ENCODE data around the gene EPHB1. TPM values are rescaled to one million over a fixed set of nuclear protein-coding genes. Genes with fewer than 3 reads are reported as not detected.

The EPHB1 gene
- total RNA-seq, 4 donors from 2014 or later, result 0.30 to 5.3 (median 2.6) TPM

DNA sequence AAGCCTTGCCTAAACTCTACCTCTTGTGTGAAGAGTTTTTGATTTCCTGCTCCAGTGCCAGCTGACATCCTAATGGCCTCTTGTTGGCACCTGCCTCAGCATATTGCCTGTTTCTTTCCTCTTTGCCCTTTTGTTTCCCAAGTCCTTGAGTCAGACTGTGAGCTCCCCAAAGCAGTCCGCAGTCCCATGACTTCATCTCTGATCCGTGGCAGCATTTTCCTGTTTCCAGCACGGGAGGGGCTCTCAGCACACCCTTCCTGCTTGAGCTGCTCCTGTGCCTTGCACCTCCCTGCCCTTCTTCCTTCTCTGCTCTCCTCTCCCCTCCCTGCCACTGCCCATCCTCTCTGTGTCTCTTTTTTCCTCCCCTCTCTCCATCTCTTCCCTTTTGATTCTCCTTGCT is 179.6 kb downstream of the EPHB1 start:
- TF ChIP-seq POLR2A (IDR thresholded peaks at IDR 0.05) (no peak), EP300 (IDR thresholded peaks at IDR 0.05) (no peak)
- TF ChIP-seq, protein P1, sequence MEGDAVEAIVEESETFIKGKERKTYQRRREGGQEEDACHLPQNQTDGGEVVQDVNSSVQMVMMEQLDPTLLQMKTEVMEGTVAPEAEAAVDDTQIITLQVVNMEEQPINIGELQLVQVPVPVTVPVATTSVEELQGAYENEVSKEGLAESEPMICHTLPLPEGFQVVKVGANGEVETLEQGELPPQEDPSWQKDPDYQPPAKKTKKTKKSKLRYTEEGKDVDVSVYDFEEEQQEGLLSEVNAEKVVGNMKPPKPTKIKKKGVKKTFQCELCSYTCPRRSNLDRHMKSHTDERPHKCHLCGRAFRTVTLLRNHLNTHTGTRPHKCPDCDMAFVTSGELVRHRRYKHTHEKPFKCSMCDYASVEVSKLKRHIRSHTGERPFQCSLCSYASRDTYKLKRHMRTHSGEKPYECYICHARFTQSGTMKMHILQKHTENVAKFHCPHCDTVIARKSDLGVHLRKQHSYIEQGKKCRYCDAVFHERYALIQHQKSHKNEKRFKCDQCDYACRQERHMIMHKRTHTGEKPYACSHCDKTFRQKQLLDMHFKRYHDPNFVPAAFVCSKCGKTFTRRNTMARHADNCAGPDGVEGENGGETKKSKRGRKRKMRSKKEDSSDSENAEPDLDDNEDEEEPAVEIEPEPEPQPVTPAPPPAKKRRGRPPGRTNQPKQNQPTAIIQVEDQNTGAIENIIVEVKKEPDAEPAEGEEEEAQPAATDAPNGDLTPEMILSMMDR (IDR thresholded peaks at IDR 0.05), result no peak
- H3K4me1 ChIP-seq, result no peaks in the 10 kb centered on the region
- no peaks in the 10 kb centered on the region for H3K27me3 ChIP-seq
- no peak for DNase-seq (ENCODE audit: low spot score in 2 of 2)
- H3K4me3 ChIP-seq, result no peak overlapping the region
- no peaks in the 10 kb centered on the region for H3K9me3 ChIP-seq
- no peak overlapping the region for H3K27ac ChIP-seq
- no peaks in the 10 kb centered on the region for H3K36me3 ChIP-seq
- 22 to 23% methylated on average over 3 of the region's 3 CpGs for WGBS, 2 donors

DNA sequence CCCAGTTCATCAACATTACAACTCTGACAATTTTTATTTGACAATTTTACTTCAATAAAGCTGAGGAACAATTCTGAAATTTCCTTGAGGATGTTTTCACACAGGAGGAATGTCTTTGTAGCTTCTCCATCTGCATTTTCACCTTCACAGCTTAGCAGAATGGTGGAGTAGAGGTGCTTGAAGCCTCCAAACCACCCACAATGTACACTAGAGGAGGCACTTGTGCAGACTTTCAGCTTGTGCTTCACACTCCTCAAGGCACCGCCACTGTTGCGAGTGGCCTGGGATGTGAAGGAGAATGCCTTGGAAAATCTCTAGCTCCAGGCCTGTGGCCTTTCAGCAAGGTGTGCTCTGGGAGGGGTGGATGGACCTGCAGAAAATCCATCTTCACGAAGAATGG is 181.9 kb downstream of the EPHB1 start:
- WGBS, 2 donors, result 83 to 87% methylated on average over 3 of the region's 3 CpGs
- no peaks in the 10 kb centered on the region for H3K9me3 ChIP-seq

GRCh38 chr3:134978658-134979057 is 183.6 kb downstream of the EPHB1 start:
- no peaks in the 10 kb centered on the region for H3K36me3 ChIP-seq
- H3K27ac ChIP-seq, result no peak overlapping the region
- no peaks in the 10 kb centered on the region for H3K27me3 ChIP-seq
- TF ChIP-seq, protein P1 (IDR thresholded peaks at IDR 0.05), result no peak
- TF ChIP-seq EP300 (IDR thresholded peaks at IDR 0.05) (no peak), POLR2A (IDR thresholded peaks at IDR 0.05) (no peak)
- no peaks in the 10 kb centered on the region for H3K9me3 ChIP-seq
- 60 to 63% methylated on average over 1 of the region's 1 CpG for WGBS, 2 donors
- no peak for DNase-seq (ENCODE audit: low spot score in 2 of 2)
- H3K4me3 ChIP-seq, result no peak overlapping the region
- H3K4me1 ChIP-seq, result no peaks in the 10 kb centered on the region

More for the DNA sequence above, 181.9 kb downstream of the EPHB1 start:
- no peak for DNase-seq (ENCODE audit: low spot score in 2 of 2)
- Histone ChIP-seq H3K27ac (no peak overlapping the region), H3K4me3 (no peak overlapping the region), H3K4me1 (no peaks in the 10 kb centered on the region), H3K36me3 (no peaks in the 10 kb centered on the region), H3K27me3 (no peaks in the 10 kb centered on the region)
- TF ChIP-seq EP300 (IDR thresholded peaks at IDR 0.05) (no peak), POLR2A (IDR thresholded peaks at IDR 0.05) (no peak)
- TF ChIP-seq, protein P1 (IDR thresholded peaks at IDR 0.05), result no peak

- Histone ChIP-seq H3K4me3 (no peak overlapping the region), H3K4me1 (no peaks in the 10 kb centered on the region), H3K27me3 (no peaks in the 10 kb centered on the region), H3K27ac (no peak overlapping the region), H3K36me3 (no peaks in the 10 kb centered on the region), H3K9me3 (no peaks in the 10 kb centered on the region)
- TF ChIP-seq, protein P1 (IDR thresholded peaks at IDR 0.05), result no peak
- TF ChIP-seq EP300 (IDR thresholded peaks at IDR 0.05) (no peak), POLR2A (IDR thresholded peaks at IDR 0.05) (no peak)
- no peak for DNase-seq (ENCODE audit: low spot score in 2 of 2)
- 67 to 75% methylated on average over 6 of the region's 6 CpGs for WGBS, 2 donors
Observed at GRCh38 chr3:134985864-134986715, 191.0 kb downstream of the EPHB1 start.

DNA sequence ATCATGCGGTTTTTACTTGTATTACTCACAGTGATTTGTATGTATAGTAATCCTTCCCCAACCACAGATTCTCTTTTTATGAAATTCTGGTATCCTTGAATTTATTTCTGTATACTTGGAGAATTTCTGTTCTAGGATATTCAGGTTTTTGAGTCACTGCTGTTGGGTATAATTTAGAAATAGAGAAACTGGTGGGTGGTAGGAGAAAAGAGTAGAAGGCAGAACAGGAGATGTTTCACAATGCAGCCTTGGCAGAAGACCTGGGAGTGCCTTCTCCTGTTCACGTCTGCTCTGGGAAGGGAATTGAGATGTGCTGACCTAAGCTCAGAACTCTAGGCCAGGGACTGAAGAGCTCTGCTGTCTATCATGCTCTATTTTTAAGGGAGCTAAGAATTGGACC is 193.6 kb downstream of the EPHB1 start:
- H3K36me3 ChIP-seq, result no peaks in the 10 kb centered on the region
- H3K4me3 ChIP-seq, result no peak overlapping the region
- no peaks in the 10 kb centered on the region for H3K9me3 ChIP-seq
- H3K4me1 ChIP-seq, result no peaks in the 10 kb centered on the region
- WGBS, 2 donors, result 73 to 76% methylated on average over 2 of the region's 2 CpGs
- H3K27me3 ChIP-seq, result no peaks in the 10 kb centered on the region
- TF ChIP-seq POLR2A (IDR thresholded peaks at IDR 0.05) (no peak), EP300 (IDR thresholded peaks at IDR 0.05) (no peak)
- TF ChIP-seq, protein P1 (IDR thresholded peaks at IDR 0.05), result no peak
- no peak overlapping the region for H3K27ac ChIP-seq
- no peak for DNase-seq (ENCODE audit: low spot score in 2 of 2)
